Measurements from ENCODE around the gene SFXN1.

SFXN1 gene

DNA sequence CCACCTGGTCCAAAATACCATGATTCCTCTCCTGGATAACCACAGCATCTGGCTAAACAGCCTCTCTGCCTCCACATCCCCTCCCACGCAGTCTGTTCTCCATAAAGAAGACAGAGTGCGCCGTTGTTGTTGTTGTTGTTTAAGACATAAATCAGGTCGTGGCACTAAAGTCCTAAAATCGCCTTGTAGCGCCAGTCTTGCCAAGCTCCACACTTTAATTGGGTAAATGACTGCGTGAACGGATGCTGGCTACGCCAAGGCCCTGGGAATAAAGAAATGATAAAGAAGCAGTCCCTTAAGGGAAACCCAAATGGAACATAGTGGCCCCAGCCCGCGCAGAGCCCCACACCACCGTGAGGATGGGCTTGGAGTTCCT is 364 bp upstream of the SFXN1 start:
- no CpG with 5 or more reads among the region's 12 CpGs for WGBS (ENCODE audit: insufficient coverage, insufficient read length)
- no peaks in the 10 kb centered on the region; the same call in 1 of the 2 replicates for H3K27me3 ChIP-seq (ENCODE audit: control insufficient read depth, insufficient read depth, low read length)
- no peaks in the 10 kb centered on the region for H3K9me3 ChIP-seq (ENCODE audit: control insufficient read depth, insufficient read depth, low read length)
- no peak for DNase-seq (ENCODE audit: low read depth, low spot score)
- no peak overlapping the region for H3K27ac ChIP-seq (ENCODE audit: low read length)
- H3K36me3 ChIP-seq (ENCODE audit: control insufficient read depth, insufficient read depth, low read length), result no peaks in the 10 kb centered on the region
- H3K4me3 ChIP-seq (ENCODE audit: low read length), result peak overlapping the region; percentile 94; the same call in 1 of the 2 replicates
- peaks cover 2% of the 10 kb centered on the region for H3K4me1 ChIP-seq (ENCODE audit: control insufficient read depth, insufficient read depth, low read length)

DNA sequence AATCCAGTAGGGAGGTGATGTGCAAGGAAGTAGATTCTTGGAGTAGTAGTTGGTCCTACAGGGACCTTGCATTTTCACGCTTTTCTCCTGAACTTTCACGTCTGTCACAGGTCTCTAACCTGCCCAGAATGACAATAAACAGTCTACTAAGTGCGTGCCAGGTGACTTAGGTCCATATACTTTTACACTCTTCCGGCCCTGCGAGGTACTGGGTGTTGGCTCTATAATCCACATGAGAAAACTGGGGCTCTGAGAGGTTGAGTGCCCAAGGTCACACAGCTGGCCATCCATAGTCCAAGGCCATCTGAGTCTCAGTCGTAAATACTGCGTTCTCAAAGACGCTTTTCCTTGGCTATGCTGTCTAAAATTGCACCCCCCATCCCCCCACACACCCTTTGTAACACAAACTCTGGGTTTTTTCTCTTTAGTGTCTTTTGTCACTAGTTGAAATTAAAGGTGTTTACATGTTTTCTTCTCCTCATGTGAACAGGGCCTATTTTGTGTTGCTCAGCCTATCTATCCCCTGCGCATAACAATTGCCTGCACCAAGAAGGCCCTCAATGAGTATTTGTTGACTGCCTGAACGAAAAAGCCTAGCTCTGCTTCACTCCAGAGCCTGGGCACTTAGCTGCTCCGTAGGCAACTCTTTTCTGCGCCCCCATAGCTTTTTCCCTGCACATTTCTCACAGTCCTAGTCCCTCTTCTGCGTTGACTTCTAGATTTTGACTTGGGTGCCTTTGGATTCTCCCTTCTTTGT is 943 bp downstream of the SFXN1 start:
- DNase-seq (ENCODE audit: low read depth, low spot score), result no peak
- peaks cover 2% of the 10 kb centered on the region for H3K4me1 ChIP-seq (ENCODE audit: control insufficient read depth, insufficient read depth, low read length)
- 0 out of 2 replicates have a peak, but pooled peaks cover 1% of the 10 kb centered on the region for H3K36me3 ChIP-seq (ENCODE audit: control insufficient read depth, insufficient read depth, low read length)
- no CpG with 5 or more reads among the region's 13 CpGs for WGBS (ENCODE audit: insufficient coverage, insufficient read length)
- H3K4me3 ChIP-seq (ENCODE audit: low read length), result peak overlapping the region; percentile 94
- no peaks in the 10 kb centered on the region; the same call in 1 of the 2 replicates for H3K27me3 ChIP-seq (ENCODE audit: control insufficient read depth, insufficient read depth, low read length)
- no peaks in the 10 kb centered on the region for H3K9me3 ChIP-seq (ENCODE audit: control insufficient read depth, insufficient read depth, low read length)
- H3K27ac ChIP-seq (ENCODE audit: low read length), result no peak overlapping the region

DNA sequence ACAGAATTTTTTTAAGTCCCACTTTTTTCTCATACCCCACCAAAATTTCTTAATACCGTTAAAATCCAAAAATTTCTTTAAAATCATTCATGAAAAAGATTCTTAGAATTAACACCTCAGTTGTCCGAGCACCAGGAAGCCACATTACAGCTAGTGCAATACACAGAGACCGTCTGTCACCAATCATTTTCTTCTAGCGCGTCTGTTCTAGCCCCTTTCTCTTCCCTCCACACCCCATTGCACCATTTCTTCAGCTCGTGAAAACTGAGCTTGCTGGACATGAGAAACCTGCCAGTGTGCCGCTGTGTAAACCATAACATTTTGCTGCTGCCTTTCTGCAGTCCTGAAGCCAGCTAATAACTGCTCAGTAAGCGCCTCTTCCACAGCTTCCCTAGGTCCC is 5.0 kb downstream of the SFXN1 start:
- Histone ChIP-seq H3K36me3 (ENCODE audit: control insufficient read depth, insufficient read depth, low read length) (0 out of 2 replicates have a peak, but pooled peaks cover 4% of the 10 kb centered on the region), H3K27me3 (ENCODE audit: control insufficient read depth, insufficient read depth, low read length) (no peaks in the 10 kb centered on the region), H3K9me3 (ENCODE audit: control insufficient read depth, insufficient read depth, low read length) (no peaks in the 10 kb centered on the region), H3K27ac (ENCODE audit: low read length) (no peak overlapping the region), H3K4me3 (ENCODE audit: low read length) (no peak overlapping the region), H3K4me1 (ENCODE audit: control insufficient read depth, insufficient read depth, low read length) (peaks cover 2% of the 10 kb centered on the region)
- WGBS (ENCODE audit: insufficient coverage, insufficient read length), result 100% methylated on average over 2 of the region's 8 CpGs
- no peak for DNase-seq (ENCODE audit: low read depth, low spot score)

DNA sequence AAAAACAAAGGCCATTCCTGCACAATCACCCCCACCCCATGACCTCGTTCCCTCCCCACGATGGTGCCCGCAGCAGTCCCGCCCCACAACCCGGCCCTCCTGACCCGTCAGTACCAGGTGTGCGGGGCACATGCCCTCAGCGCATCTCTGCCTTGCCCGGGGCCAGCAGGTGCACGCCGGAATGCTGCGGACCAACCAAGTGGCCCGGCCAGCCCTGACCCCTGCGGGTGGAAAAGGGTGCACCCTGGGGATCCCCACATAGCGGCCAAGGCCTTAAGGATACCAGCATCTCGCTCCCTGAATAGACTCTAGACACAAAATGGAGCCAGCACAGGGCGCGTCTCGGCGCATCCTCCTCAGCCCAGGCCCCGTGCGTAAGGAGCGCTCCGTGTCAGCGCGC is 6.0 kb downstream of the SFXN1 start:
- Histone ChIP-seq H3K36me3 (ENCODE audit: control insufficient read depth, insufficient read depth, low read length) (0 out of 2 replicates have a peak, but pooled peaks cover 4% of the 10 kb centered on the region), H3K4me3 (ENCODE audit: low read length) (no peak overlapping the region)
- DNase-seq (ENCODE audit: low read depth, low spot score), result no peak

DNA sequence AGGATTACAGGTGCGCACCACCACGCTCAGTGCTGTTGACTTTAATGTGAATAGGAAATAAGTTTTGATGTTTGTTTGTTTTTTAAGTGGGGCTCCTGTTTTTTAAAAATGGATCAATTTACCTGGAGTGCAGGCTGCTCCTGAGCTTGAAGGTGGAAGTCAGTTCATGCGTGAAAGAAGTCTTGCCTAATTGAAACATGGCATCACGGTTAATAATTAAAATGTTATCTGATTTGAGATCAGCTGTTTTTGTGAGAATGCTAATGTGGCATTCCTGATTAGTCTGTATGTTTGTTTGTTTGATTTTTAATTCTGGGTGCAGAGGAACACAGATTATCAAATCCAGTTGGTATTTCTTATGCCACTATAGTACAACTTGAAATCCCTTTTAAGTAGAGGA is 6.5 kb downstream of the SFXN1 start:
- no CpG with 5 or more reads among the region's 4 CpGs for WGBS (ENCODE audit: insufficient coverage, insufficient read length)
- Histone ChIP-seq H3K27ac (ENCODE audit: low read length) (no peak overlapping the region), H3K9me3 (ENCODE audit: control insufficient read depth, insufficient read depth, low read length) (no peaks in the 10 kb centered on the region), H3K4me3 (ENCODE audit: low read length) (no peak overlapping the region), H3K27me3 (ENCODE audit: control insufficient read depth, insufficient read depth, low read length) (no peaks in the 10 kb centered on the region), H3K36me3 (ENCODE audit: control insufficient read depth, insufficient read depth, low read length) (0 out of 2 replicates have a peak, but pooled peaks cover 4% of the 10 kb centered on the region), H3K4me1 (ENCODE audit: control insufficient read depth, insufficient read depth, low read length) (no peaks in the 10 kb centered on the region; the same call in 1 of the 2 replicates)
- no peak for DNase-seq (ENCODE audit: low read depth, low spot score)

More for the DNA sequence above, 6.0 kb downstream of the SFXN1 start:
- no peaks in the 10 kb centered on the region for H3K9me3 ChIP-seq (ENCODE audit: control insufficient read depth, insufficient read depth, low read length)
- no peaks in the 10 kb centered on the region for H3K27me3 ChIP-seq (ENCODE audit: control insufficient read depth, insufficient read depth, low read length)
- peaks cover 2% of the 10 kb centered on the region for H3K4me1 ChIP-seq (ENCODE audit: control insufficient read depth, insufficient read depth, low read length)
- H3K27ac ChIP-seq (ENCODE audit: low read length), result no peak overlapping the region
- WGBS (ENCODE audit: insufficient coverage, insufficient read length), result no CpG with 5 or more reads among the region's 26 CpGs

DNA sequence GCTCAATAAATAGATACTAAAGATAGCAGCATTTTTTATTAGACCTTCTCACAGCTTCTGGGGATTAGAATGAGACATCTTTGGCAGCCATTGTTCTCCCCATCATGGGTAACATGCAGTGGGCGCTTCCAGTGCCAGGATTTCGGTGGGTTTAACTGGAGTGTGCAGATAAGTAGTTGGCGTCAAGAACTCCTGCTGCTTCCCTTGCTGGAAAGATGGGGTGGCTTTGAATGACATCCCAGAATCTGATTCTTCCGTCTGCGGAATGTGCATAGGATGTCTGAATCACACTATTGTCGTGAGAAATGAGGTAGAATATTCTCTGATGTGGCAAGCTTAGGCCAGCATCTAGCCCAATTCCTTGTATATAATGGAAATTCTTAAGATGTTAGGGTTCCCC is 7.3 kb downstream of the SFXN1 start:
- Histone ChIP-seq H3K36me3 (ENCODE audit: control insufficient read depth, insufficient read depth, low read length) (0 out of 2 replicates have a peak, but pooled peaks cover 4% of the 10 kb centered on the region), H3K4me3 (ENCODE audit: low read length) (no peak overlapping the region)
- no CpG with 5 or more reads among the region's 6 CpGs for WGBS (ENCODE audit: insufficient coverage, insufficient read length)

DNA sequence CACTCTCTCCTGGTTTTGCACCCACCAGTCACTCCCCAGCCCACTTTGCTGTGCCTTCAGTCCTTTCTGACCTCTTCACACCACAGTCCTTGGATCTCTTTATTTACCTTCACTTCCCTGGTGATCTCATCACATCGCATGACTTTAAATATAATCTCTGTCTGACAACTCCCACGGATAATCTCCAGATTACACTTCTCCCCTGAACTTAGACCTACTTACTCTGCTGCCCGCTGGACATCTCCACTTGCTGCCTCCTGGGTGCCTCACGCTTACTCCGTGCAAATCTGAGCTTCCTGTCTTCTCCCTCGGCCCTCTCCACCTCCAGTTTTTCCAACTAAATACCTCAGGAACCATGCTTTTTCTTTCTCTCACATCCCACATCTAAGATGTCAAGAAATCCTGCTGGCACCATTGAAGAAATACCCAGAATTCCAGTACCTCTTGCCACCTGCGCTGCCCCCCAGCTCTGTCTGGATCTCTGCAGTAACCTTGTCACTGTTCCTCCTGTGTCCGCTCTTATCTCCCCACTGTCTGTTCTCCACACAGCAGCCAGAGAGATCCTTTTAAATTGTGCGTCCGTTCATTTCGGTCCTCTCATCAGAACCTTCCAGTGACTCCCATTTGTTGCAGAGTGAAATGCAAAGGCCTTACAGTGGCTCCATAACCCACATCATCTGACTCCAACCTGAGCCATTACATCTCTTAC is 9.3 kb downstream of the SFXN1 start:
- no peaks in the 10 kb centered on the region for H3K4me1 ChIP-seq (ENCODE audit: control insufficient read depth, insufficient read depth, low read length)
- WGBS (ENCODE audit: insufficient coverage, insufficient read length), result no CpG with 5 or more reads among the region's 11 CpGs
- no peak overlapping the region for H3K4me3 ChIP-seq (ENCODE audit: low read length)
- no peak for DNase-seq (ENCODE audit: low read depth, low spot score)
- no peak overlapping the region for H3K27ac ChIP-seq (ENCODE audit: low read length)
- H3K9me3 ChIP-seq (ENCODE audit: control insufficient read depth, insufficient read depth, low read length), result no peaks in the 10 kb centered on the region
- peaks cover 8% of the 10 kb centered on the region; the same call in 1 of the 2 replicates for H3K36me3 ChIP-seq (ENCODE audit: control insufficient read depth, insufficient read depth, low read length)
- H3K27me3 ChIP-seq (ENCODE audit: control insufficient read depth, insufficient read depth, low read length), result no peaks in the 10 kb centered on the region

More for the DNA sequence above, 7.3 kb downstream of the SFXN1 start:
- Histone ChIP-seq H3K27me3 (ENCODE audit: control insufficient read depth, insufficient read depth, low read length) (no peaks in the 10 kb centered on the region), H3K27ac (ENCODE audit: low read length) (no peak overlapping the region), H3K9me3 (ENCODE audit: control insufficient read depth, insufficient read depth, low read length) (no peaks in the 10 kb centered on the region), H3K4me1 (ENCODE audit: control insufficient read depth, insufficient read depth, low read length) (no peaks in the 10 kb centered on the region)
- DNase-seq (ENCODE audit: low read depth, low spot score), result no peak

DNA sequence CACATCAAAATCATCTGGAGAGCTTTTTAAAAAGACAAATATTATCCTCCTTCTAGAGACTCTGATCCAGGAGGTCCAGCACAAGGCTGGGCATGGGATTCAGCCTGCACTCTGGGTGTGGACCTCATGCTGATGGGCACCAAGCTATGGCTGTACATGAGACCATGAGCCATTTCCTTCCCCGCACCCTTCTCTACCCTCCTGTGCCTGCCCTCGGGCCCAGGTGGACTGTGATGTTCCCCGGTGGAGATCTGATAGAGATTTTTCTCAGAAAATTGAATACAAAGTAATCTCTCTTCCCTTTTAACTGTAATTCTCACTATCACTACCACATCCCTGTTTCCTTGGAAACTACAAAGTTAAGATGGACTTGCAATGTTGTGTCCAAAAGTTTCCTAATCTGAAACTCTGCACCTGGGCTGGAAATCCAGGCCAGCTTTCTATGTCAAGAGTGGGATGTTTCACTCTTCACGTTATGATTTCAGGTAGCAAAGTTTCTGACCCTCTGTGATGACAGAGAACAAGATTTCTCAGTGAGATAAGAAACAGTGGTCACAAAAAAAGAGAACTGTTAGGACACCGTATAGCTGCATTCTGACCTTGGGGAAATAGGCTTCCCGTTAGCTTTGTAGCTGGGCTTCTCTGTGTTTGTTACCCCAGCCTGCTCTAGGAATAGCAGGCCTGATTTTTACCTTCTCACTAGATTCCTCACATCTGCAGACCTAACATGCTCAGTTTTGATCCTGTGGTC is 11.5 kb downstream of the SFXN1 start:
- WGBS (ENCODE audit: insufficient coverage, insufficient read length), result no CpG with 5 or more reads among the region's 6 CpGs
- Histone ChIP-seq H3K4me1 (ENCODE audit: control insufficient read depth, insufficient read depth, low read length) (no peaks in the 10 kb centered on the region), H3K36me3 (ENCODE audit: control insufficient read depth, insufficient read depth, low read length) (peaks cover 9% of the 10 kb centered on the region; the same call in 1 of the 2 replicates), H3K27ac (ENCODE audit: low read length) (no peak overlapping the region), H3K27me3 (ENCODE audit: control insufficient read depth, insufficient read depth, low read length) (no peaks in the 10 kb centered on the region), H3K9me3 (ENCODE audit: control insufficient read depth, insufficient read depth, low read length) (no peaks in the 10 kb centered on the region), H3K4me3 (ENCODE audit: low read length) (no peak overlapping the region)
- no peak for DNase-seq (ENCODE audit: low read depth, low spot score)

DNA sequence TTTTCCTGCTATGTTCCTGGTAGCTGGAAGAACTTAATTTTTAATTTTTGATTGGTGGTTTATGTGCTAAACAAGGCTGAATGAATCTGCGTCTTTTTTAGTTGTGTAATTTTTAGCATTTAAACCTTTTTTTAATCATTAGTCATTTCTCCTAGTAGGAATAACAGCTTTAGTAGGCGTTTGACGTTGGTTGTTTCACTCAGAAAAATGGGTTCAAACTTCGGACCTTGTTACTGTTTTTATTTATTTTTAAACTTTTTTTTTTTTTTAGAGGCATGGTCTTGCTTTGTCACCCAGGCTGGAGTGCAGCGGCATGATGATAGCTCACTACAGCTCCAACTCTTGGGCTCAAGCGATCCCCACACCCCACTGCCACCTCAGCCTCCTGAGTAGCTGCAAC is 12.9 kb downstream of the SFXN1 start:
- Histone ChIP-seq H3K27ac (ENCODE audit: low read length) (no peak overlapping the region), H3K4me1 (ENCODE audit: control insufficient read depth, insufficient read depth, low read length) (no peaks in the 10 kb centered on the region), H3K9me3 (ENCODE audit: control insufficient read depth, insufficient read depth, low read length) (no peaks in the 10 kb centered on the region), H3K27me3 (ENCODE audit: control insufficient read depth, insufficient read depth, low read length) (no peaks in the 10 kb centered on the region), H3K4me3 (ENCODE audit: low read length) (no peak overlapping the region), H3K36me3 (ENCODE audit: control insufficient read depth, insufficient read depth, low read length) (peaks cover 10% of the 10 kb centered on the region; the same call in 1 of the 2 replicates)
- DNase-seq (ENCODE audit: low read depth, low spot score), result no peak
- no CpG with 5 or more reads among the region's 6 CpGs for WGBS (ENCODE audit: insufficient coverage, insufficient read length)

DNA sequence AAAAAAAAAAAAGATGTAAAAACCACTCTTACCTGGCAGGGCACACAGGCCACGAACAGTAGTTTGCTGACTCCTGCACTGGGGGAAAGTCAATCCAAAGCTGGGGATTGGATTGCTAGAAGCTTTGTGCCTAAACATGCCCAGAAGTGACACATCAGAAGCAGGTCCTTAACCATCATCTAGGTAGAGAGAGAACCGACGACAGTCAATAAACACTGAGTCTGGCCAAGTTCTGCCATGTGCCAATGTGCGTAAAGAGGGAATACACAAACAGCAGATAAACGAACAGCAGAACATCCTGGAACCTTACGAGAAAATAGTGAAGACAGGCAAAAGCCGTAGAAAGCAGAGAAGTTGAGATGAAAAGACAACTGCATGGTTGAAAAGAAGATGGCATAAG is 14.9 kb downstream of the SFXN1 start:
- DNase-seq (ENCODE audit: low read depth, low spot score), result no peak
- Histone ChIP-seq H3K4me3 (ENCODE audit: low read length) (no peak overlapping the region), H3K27me3 (ENCODE audit: control insufficient read depth, insufficient read depth, low read length) (no peaks in the 10 kb centered on the region), H3K9me3 (ENCODE audit: control insufficient read depth, insufficient read depth, low read length) (no peaks in the 10 kb centered on the region), H3K36me3 (ENCODE audit: control insufficient read depth, insufficient read depth, low read length) (peaks cover 10% of the 10 kb centered on the region; the same call in 1 of the 2 replicates), H3K4me1 (ENCODE audit: control insufficient read depth, insufficient read depth, low read length) (no peaks in the 10 kb centered on the region), H3K27ac (ENCODE audit: low read length) (no peak overlapping the region)
- no CpG with 5 or more reads among the region's 7 CpGs for WGBS (ENCODE audit: insufficient coverage, insufficient read length)
